SW480 (cell line): Measurements from ENCODE around the gene ZFTA.
A peak's percentile ranks its signal among the peaks of the same experiment; 100 is the strongest.
"Not testable (repeated sequence)": the region's sequence is repeated elsewhere in the genome, so short reads cannot be mapped to it uniquely, and the experiment has no call there.

Experiments
- DNase-seq: peaks from one replicate; pipeline ENCODE4 v3.0.0-alpha.2; 2016; ENCODE audit warnings: low spot score

Gene ZFTA

GRCh38 chr11:63768237-63769041, at the start of gene ZFTA:
ZFTA (minus strand) TSS chr11:63768775; CDS start chr11:63768622, 153 bp downstream.
- DNase-seq = peak; percentile 73

- DNase-seq = no peak
Observed at GRCh38 chr11:63817758-63818498, 49.4 kb upstream of the ZFTA start.

GRCh38 chr11:63816732-63817131, 48.2 kb upstream of the ZFTA start:
- no peak for DNase-seq

GRCh38 chr11:63816166-63816565, 47.6 kb upstream of the ZFTA start:
- DNase-seq = no peak

DNA sequence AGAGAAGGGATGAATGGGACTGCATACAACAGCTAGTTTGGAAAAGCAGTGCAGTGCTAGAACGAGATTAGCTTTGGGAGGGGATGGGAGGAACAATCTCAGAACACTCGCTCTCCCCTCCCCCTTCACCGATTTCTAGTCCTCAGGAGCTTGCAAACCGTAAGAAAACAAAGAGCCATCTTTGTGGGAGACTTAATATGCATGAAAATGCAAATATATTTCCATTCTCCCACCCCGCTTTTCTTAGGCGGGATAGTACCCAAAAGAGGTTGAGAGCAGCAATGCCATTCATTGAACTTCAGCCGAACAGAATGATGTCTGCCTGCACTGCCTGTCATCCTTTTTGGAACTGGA, 45.8 kb upstream of the ZFTA start:
- DNase-seq = no peak

- DNase-seq = peak; percentile 39
Observed at GRCh38 chr11:63813563-63814382, 45.2 kb upstream of the ZFTA start.

- peak; percentile 62 for DNase-seq
Observed at GRCh38 chr11:63813035-63813562, 44.5 kb upstream of the ZFTA start, which contains the start of gene SPINDOC. SPINDOC (plus strand) TSS chr11:63813456; CDS start chr11:63813687, 231 bp downstream.

DNA sequence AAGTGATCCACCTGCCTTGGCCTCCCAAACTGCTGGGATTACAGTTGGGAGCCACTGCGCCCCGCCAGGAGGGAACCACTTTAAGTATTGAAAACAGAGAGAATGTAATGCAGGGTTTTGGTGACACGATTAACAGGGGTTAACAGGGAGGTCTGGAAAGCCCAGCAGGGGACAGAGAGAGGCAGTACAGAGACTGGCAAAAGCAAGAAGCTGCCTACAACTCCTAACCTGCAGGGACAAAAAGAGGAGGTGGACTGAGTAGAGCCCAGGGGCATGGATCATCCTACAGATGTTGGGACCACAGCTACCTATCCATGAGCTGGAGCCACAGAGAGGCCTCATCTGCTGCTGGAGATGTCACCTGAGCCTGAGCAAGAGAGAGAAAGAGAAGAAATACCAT, 42.9 kb upstream of the ZFTA start:
- DNase-seq = no peak

DNA sequence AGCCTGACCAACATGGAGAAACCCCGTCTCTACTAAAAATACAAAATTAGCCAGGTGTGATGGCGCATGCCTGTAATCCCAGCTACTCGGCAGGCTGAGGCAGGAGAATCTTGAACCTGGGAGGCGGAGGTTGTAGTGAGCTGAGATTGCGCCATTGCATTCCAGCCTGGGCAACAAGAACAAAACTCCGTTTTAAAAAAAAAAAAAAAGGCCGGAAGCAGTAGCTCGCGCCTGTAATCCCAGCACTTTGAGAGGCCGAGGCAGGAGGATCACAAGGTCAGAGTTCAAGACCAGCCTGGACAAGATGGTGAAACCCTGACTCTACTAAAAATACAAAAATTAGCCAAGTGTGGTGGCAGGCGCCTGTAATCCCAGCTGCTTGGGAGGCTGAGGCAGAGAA, 41.8 kb upstream of the ZFTA start:
- DNase-seq = not testable (repeated sequence)

DNA sequence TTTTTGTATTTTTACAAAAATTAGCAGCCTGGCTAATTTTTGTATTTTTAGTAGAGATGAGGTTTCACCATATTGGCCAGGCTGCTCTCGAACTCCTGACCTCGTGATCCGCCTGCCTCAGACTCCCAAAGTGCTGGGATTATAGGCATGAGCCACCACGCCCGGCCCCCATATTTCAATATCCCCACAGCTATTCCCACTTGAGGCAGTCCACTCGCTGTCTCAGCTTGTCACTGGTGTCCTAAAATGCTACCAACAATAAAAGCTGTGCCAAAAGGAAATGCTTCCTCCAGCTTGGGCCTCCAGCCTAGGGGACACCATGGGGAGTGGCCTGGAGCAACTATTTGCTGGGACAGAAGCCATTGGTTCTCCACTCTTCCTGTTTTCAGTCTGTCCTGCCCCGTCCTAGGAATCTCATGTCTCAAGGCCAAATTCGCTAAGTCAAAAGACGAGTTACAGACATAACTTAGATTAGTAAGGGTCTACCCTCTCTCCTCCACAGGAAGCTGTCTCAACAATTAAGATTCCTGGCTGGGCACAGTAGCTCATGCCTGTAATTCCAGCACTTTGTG, 37.4 kb upstream of the ZFTA start:
- no peak for DNase-seq

GRCh38 chr11:63804259-63804658, 35.7 kb upstream of the ZFTA start:
- DNase-seq = no peak

GRCh38 chr11:63802637-63803414, 34.3 kb upstream of the ZFTA start:
- peak; percentile 79 for DNase-seq

- no peak for DNase-seq
Observed at GRCh38 chr11:63800921-63801320, 32.3 kb upstream of the ZFTA start.

DNA sequence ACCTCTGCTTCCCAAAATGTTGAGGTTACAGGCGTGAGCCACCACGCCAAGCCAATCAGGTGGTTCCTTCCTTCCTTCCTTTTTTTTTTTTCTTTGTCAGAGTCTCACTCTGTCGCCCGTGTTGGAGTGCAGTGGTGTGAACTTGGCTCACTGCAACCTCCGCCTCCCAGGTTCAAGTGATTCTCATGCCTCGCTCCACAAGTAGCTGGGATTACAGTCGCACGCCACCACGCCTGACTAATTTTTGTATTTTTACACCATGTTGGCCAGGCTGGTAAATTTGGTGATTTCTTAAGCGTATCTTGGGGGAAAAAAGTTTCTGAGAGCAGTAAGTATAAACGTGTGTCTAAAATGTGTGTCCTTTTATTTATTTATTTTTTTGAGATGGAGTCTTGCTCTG, 26.5 kb upstream of the ZFTA start:
- no peak for DNase-seq

- no peak for DNase-seq
Observed at GRCh38 chr11:63793161-63793560, 24.6 kb upstream of the ZFTA start.

GRCh38 chr11:63791495-63792167, 23.1 kb upstream of the ZFTA start:
- no peak for DNase-seq

DNA sequence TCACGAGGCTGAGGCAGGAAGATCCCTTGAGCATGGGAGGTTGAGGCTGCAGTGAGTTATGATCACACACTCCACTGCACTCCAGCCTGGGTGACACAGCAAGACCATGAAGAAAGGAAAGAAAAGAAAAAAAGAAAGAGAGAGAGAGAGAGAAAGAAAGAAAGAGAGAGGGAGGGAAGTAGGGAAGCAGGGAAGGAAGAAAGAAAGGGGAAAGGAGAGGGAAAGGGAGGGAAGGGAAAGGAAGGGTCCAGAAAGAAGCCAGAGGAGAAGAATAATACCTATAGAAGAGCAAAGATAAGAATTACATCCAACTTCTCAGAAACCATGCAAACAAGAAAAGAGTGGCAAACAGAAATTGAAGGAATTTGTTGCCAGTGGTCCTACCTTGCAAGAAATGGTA, 17.2 kb upstream of the ZFTA start:
- no peak for DNase-seq

- DNase-seq = no peak
Observed at GRCh38 chr11:63783925-63784592, 15.5 kb upstream of the ZFTA start.

GRCh38 chr11:63782749-63783148, 14.2 kb upstream of the ZFTA start:
- DNase-seq = no peak

GRCh38 chr11:63779039-63779438, 10.5 kb upstream of the ZFTA start:
- DNase-seq = no peak
